Measurements from ENCODE around the gene POLR3E. TPM values are rescaled to one million over a fixed set of nuclear protein-coding genes. Genes with fewer than 3 reads are reported as not detected.

Gene POLR3E
- total RNA-seq, 1 experiment from 2014 or later: 103 TPM

GRCh38 chr16:22353933-22354541 lies 56.8 kb downstream of the POLR3E start:
- Histone ChIP-seq H2AK5ac (ENCODE audit: insufficient read length, low read length) (no peak overlapping the region), H3K18ac (ENCODE audit: insufficient read length, low read depth, low read length) (no peak overlapping the region), H2BK120ac (ENCODE audit: low read depth, low read length, poor library complexity, severe bottlenecking) (no peak overlapping the region), H2AFZ (ENCODE audit: low read length) (no peak overlapping the region), H3K79me1 (ENCODE audit: insufficient read depth, low read depth, low read length, poor library complexity, severe bottlenecking) (no peaks in the 10 kb centered on the region), H3T11ph (ENCODE audit: low read length) (no peak overlapping the region), H3K27me3 (ENCODE audit: insufficient read depth, low read length) (no peaks in the 10 kb centered on the region), H3K23ac (ENCODE audit: insufficient read length, low read depth, low read length) (no peak overlapping the region), H3K14ac (ENCODE audit: insufficient read depth, low read length) (no peak overlapping the region), H3K79me2 (ENCODE audit: insufficient read depth, low read length) (0 out of 2 replicates have a peak, but pooled peaks cover 2% of the 10 kb centered on the region), H4K5ac (ENCODE audit: insufficient read length, low read depth, low read length) (no peak overlapping the region), H3K4me2 (ENCODE audit: insufficient read depth, insufficient read length, low read length) (peak overlapping the region; percentile 5), H2BK5ac (ENCODE audit: insufficient read length, low read length) (no peak overlapping the region), H3K4ac (ENCODE audit: low read depth, low read length) (no peak overlapping the region), H3K27ac (ENCODE audit: insufficient read length, low read depth, low read length) (peak overlapping the region; percentile 62), H2BK12ac (ENCODE audit: insufficient read length, low read depth, low read length) (no peak overlapping the region), H3K9ac (ENCODE audit: extremely low read depth, insufficient read length, low read length) (no peak overlapping the region), H4K91ac (ENCODE audit: insufficient read length, low read depth, low read length) (no peak overlapping the region), H2BK20ac (ENCODE audit: low read depth, low read length, poor library complexity, severe bottlenecking) (no peak overlapping the region), H2BK15ac (ENCODE audit: low read depth, low read length) (no peak overlapping the region), H4K8ac (replicated peaks; ENCODE audit: insufficient read length, low read depth, low read length) (no peak overlapping the region), H3K56ac (ENCODE audit: insufficient read length, low read depth, low read length) (no peak overlapping the region), H3K4me1 (ENCODE audit: insufficient read depth, low read length) (peaks cover 10% of the 10 kb centered on the region; the same call in 1 of the 2 replicates), H4K20me1 (ENCODE audit: control insufficient read depth, insufficient read depth, insufficient read length) (no peaks in the 10 kb centered on the region), H3K23me2 (ENCODE audit: insufficient read length, low read depth, low read length, poor library complexity, severe bottlenecking) (no peaks in the 10 kb centered on the region), H3K9me3 (ENCODE audit: control insufficient read depth, low read depth, low read length) (no peaks in the 10 kb centered on the region)
- no peak for DNase-seq
- peaks cover 29 to 43% (median 40%) of the 10 kb centered on the region in 3 experiments for H3K36me3 Mint-ChIP-seq (ENCODE audit: insufficient read depth in 1 of 3, low read depth in 3 of 3)
- peaks cover 0 to 4% of the 10 kb centered on the region in 2 experiments; a peak in 1 of 5 replicates for H3K9me3 Mint-ChIP-seq
- peaks cover 24 to 30% of the 10 kb centered on the region in 2 experiments for H3K4me1 Mint-ChIP-seq
- no peak for TF ChIP-seq CTCF (conservative IDR thresholded peaks at IDR 0.05)
- WGBS (ENCODE audit: extremely low coverage, insufficient read length, low lambda C conversion rate): no CpG with 5 or more reads among the region's 5 CpGs
- no peaks in the 10 kb centered on the region for H3K27me3 Mint-ChIP-seq (ENCODE audit: low read depth)
- H3K27ac Mint-ChIP-seq: peak overlapping the region; percentile 77 to 93 (median 87); a peak in 4 of 7 replicates
- no peak overlapping the region for H3K4me3 Mint-ChIP-seq
